ENCODE data around the gene ELN.

ELN gene

DNA sequence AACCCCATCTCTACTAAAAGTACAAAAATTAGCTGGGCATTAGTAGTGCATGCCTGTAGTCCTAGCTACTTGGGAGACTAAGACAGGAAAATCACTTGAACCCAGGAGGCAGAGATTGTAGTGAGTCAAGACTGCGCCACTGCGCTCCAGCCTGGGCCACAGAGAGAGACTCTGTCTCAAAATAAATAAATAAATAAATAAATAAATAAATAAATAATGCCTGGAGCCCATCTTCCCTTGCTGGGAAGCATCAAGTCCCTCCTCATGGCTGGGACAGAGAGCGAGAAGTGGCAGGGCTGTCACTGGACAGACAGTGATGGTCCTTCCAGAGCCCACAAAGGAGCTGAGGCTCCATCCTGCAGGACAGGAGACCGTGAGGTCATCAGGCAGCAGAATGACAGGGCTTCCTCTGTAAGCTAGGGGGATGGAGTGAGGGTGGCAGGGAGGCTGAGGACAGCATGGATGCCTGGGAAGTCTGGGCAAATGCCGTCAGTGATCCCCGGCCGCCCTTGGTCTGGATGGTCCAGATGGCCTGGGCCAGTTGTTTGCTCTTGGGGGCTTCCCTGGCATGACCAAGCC lies 36.4 kb upstream of the ELN start:
- TF ChIP-seq, protein P1, sequence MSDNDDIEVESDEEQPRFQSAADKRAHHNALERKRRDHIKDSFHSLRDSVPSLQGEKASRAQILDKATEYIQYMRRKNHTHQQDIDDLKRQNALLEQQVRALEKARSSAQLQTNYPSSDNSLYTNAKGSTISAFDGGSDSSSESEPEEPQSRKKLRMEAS (IDR thresholded peaks at IDR 0.05; ENCODE audit: low read depth, low read length): no peak
- TF ChIP-seq POLR2A (IDR thresholded peaks at IDR 0.05; ENCODE audit: extremely low read depth, insufficient read length) (no peak), MYC (IDR thresholded peaks at IDR 0.05; ENCODE audit: low read depth, low read length) (no peak)
- TF ChIP-seq, protein P2, sequence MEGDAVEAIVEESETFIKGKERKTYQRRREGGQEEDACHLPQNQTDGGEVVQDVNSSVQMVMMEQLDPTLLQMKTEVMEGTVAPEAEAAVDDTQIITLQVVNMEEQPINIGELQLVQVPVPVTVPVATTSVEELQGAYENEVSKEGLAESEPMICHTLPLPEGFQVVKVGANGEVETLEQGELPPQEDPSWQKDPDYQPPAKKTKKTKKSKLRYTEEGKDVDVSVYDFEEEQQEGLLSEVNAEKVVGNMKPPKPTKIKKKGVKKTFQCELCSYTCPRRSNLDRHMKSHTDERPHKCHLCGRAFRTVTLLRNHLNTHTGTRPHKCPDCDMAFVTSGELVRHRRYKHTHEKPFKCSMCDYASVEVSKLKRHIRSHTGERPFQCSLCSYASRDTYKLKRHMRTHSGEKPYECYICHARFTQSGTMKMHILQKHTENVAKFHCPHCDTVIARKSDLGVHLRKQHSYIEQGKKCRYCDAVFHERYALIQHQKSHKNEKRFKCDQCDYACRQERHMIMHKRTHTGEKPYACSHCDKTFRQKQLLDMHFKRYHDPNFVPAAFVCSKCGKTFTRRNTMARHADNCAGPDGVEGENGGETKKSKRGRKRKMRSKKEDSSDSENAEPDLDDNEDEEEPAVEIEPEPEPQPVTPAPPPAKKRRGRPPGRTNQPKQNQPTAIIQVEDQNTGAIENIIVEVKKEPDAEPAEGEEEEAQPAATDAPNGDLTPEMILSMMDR (IDR thresholded peaks at IDR 0.05; ENCODE audit: low read depth, low read length): no peak
- H3K4me3 ChIP-seq (ENCODE audit: low read depth, low read length): no peak overlapping the region
- no peak for DNase-seq (ENCODE audit: low read depth)

DNA sequence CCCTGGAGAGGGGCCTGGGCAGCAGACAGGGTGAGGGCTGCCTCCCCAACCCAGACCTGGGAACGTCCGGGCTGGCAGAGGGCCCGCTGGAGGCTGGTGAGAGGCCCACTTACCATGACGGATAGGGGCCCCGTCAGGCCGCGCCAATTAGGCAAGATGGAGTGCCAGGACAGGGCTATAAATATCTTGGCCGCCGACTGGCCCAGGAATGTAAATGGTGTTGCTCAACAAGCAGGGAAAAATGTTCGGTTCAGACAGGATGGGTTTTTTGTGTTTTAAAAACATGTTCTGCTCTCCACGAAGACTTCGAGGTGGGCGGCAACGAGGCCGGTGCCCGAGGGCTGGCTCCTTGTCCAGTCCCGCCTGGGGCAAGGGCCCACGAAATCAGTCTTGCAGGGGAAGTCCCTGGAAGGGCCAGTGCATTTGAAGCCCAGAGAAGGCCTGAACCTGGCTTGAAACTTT lies 35.8 kb upstream of the ELN start:
- TF ChIP-seq, protein P2 (IDR thresholded peaks at IDR 0.05; ENCODE audit: low read depth, low read length): no peak
- TF ChIP-seq POLR2A (IDR thresholded peaks at IDR 0.05; ENCODE audit: extremely low read depth, insufficient read length) (no peak), MYC (IDR thresholded peaks at IDR 0.05; ENCODE audit: low read depth, low read length) (no peak)
- TF ChIP-seq, protein P1 (IDR thresholded peaks at IDR 0.05; ENCODE audit: low read depth, low read length): no peak
- H3K4me3 ChIP-seq (ENCODE audit: low read depth, low read length): no peak overlapping the region
- DNase-seq (ENCODE audit: low read depth): no peak

DNA sequence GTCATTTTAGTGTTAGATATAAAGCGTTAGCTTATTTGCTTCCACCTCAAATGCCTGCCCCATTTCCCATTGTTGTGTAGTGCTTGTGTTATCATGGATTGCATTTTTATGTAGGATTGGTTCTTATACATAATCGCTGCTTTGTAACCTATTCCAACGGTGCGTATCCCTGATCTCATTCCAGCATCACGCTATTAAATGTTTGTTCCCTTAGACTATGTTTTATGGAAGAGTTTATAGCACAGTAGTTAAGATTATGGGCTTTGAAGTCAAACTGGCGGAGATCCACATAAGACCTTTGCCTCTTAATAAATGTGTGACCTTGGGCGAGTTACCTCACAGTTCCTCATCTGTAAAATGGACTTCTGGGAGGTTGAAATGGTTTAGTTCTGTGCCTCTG lies 34.0 kb upstream of the ELN start:
- no peak overlapping the region for H3K4me3 ChIP-seq (ENCODE audit: low read depth, low read length)
- DNase-seq (ENCODE audit: low read depth): no peak
- TF ChIP-seq, protein P2 (IDR thresholded peaks at IDR 0.05; ENCODE audit: low read depth, low read length): no peak
- no peak for TF ChIP-seq POLR2A (IDR thresholded peaks at IDR 0.05; ENCODE audit: extremely low read depth, insufficient read length)
- TF ChIP-seq MYC (IDR thresholded peaks at IDR 0.05; ENCODE audit: low read depth, low read length): no peak
- TF ChIP-seq, protein P1 (IDR thresholded peaks at IDR 0.05; ENCODE audit: low read depth, low read length): no peak

DNA sequence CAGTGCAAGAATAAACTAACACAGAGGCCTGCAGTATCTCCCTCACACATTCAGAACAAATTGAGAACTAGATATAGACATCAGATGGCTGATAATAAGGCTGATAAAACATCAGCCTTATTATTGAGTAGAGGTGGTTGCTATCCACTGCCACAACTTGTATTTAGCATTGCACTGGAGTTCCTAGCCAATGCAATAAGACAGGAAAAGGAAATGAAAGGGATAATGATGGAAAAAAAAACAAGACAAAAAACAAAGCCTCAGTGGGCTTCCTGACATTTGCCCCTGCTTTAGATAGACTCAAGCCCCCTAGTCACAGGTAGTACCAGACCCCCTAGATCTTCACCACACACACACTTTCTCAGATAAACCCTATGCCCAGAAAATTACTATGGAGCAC lies 33.2 kb upstream of the ELN start:
- TF ChIP-seq POLR2A (IDR thresholded peaks at IDR 0.05; ENCODE audit: extremely low read depth, insufficient read length) (no peak), MYC (IDR thresholded peaks at IDR 0.05; ENCODE audit: low read depth, low read length) (no peak)
- TF ChIP-seq, protein P2 (IDR thresholded peaks at IDR 0.05; ENCODE audit: low read depth, low read length): no peak
- TF ChIP-seq, protein P1 (IDR thresholded peaks at IDR 0.05; ENCODE audit: low read depth, low read length): no peak
- no peak overlapping the region for H3K4me3 ChIP-seq (ENCODE audit: low read depth, low read length)
- DNase-seq (ENCODE audit: low read depth): no peak

DNA sequence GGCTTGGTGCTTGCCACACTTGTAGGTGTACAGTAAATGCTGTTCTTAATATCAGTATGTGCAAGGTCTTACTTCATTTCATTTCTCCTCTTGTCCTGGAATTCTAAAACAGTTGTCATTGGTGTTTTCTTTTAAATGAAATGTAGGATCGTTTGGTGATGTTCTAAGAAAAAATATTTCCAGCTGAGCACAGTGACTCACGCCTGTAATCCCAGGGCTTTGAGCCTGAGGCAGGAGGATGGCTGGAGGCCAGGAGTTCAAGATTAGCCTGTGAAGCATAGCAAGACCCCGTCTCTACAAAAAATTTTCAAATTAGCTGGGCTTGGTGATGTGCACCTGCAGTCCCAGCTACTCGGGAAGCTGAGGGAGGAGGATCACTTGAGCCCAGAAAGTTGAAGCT lies 32.6 kb upstream of the ELN start:
- no peak overlapping the region for H3K4me3 ChIP-seq (ENCODE audit: low read depth, low read length)
- TF ChIP-seq POLR2A (IDR thresholded peaks at IDR 0.05; ENCODE audit: extremely low read depth, insufficient read length) (no peak), MYC (IDR thresholded peaks at IDR 0.05; ENCODE audit: low read depth, low read length) (no peak)
- TF ChIP-seq, protein P2 (IDR thresholded peaks at IDR 0.05; ENCODE audit: low read depth, low read length): no peak
- TF ChIP-seq, protein P1 (IDR thresholded peaks at IDR 0.05; ENCODE audit: low read depth, low read length): no peak
- DNase-seq (ENCODE audit: low read depth): no peak
